ENCODE data around the gene IQGAP2.
"Not testable (repeated sequence)": the region's sequence is repeated elsewhere in the genome, so short reads cannot be mapped to it uniquely, and the experiment has no call there.

IQGAP2 gene

DNA sequence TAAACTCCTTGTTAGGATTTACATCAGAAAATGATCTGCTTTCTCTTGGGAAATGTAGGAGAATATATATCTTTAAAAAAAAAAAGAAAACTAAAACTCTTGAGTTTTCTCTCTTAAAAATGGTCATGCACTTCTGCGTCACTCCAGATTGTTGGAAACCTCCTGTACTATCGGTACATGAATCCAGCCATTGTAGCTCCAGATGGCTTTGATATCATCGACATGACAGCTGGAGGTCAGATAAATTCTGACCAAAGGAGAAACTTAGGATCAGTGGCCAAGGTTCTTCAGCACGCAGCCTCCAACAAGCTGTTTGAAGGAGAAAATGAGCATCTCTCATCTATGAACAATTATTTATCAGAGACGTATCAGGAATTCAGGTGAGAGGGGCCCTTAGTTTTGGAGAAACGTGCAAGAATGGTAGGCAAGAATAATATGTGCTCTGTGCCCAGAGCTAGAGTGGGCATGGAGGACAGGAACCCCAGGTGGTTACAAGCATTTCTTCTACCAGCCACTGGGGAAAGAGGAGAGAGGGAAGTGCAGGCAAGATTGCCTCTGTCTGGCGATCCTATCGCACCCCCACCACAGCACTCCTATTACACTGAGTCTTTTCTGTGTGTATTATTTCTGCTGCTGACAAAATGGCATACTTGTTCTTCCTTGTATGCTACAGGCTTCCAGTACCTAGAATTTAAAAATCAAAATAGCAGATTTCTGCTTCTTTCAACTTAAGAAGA, 271.4 kb downstream of the IQGAP2 start:
- no peak for FAIRE-seq

GRCh38 chr5:76675364-76675763, 272.3 kb downstream of the IQGAP2 start:
- FAIRE-seq = no peak

GRCh38 chr5:76677849-76678472, 274.9 kb downstream of the IQGAP2 start:
- FAIRE-seq = no peak

- FAIRE-seq = no peak
Observed at GRCh38 chr5:76679231-76679630, 276.1 kb downstream of the IQGAP2 start.

GRCh38 chr5:76680826-76681225, 277.7 kb downstream of the IQGAP2 start:
- FAIRE-seq = not testable (repeated sequence)

DNA sequence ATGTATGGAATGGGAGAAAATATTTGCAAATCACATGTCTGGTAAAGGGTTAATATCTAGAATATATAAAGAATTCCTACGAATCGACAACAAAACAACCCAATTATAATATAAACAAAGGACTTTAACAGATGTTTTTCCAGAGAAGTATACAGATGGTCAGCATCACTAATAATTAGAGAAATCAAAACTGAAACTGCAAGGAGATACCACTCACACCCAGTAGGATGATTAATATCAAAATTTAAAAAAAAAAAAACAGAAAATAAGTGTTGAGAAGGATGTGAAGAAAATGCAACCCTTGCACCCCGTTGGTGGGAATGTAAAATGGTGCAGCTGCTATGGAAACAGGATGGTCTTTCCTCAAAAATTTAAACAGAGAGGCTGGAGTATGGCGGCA, 278.2 kb downstream of the IQGAP2 start:
- FAIRE-seq = no peak

GRCh38 chr5:76682387-76682786, 279.3 kb downstream of the IQGAP2 start:
- no peak for FAIRE-seq

- FAIRE-seq = no peak
Observed at GRCh38 chr5:76683816-76684731, 281.0 kb downstream of the IQGAP2 start.

DNA sequence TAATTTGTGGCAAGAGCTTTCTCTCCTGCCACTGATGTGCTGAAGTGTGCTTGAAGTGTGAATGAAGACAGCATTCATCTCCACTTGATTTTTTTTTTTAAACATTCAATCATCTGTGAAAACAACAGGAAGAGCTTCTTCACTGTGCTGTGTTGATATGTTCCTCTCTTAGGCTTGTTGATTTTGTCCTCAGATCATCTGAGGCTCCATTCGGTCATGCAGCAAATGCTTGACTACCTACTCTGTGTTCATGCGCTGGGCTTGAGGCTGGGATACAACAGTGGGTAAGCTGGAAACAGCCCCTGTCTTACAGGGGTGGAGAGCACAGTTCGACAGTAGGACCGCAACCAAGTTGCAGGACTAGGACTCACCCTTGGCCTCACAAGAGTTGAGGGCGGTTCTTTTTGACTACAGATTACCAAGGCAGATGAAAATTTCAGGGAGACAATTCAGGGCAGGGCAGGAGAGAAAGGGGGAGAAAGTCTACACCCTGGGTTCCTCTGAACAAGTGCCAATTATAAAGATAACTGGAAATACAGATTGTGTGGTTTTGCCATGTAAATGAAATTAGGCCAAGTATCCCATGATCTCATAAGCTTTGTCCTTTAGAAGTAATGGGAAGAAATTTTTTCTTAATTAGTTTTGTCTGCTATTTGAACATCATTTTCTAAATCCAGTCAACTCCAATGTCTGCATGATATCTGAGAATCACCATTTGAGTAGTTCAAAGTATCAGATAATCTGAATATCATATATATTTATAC, 281.9 kb downstream of the IQGAP2 start:
- FAIRE-seq = no peak

GRCh38 chr5:76685704-76686103, 282.6 kb downstream of the IQGAP2 start:
- FAIRE-seq = no peak

DNA sequence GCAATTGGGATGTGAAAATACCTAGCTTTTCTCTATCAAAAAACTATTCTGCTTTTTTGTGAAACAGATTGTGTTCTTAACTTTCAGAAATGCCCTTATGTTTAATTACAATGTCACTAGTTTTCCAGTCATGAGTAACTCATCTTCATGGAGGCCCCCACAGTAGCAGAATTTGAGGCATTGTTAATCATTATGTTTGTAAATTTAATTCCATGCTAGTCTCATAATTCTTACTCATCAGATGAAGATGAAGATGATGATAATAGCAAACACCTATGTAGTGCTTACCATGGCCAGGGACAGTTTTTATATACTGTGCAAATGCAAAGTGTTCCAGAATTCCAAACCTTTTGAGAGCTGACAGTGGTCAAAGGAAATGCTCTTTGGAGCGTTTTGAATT, 285.1 kb downstream of the IQGAP2 start:
- FAIRE-seq = no peak

GRCh38 chr5:76688836-76689235, 285.8 kb downstream of the IQGAP2 start:
- no peak for FAIRE-seq

GRCh38 chr5:76689321-76690036, 286.4 kb downstream of the IQGAP2 start:
- no peak for FAIRE-seq

DNA sequence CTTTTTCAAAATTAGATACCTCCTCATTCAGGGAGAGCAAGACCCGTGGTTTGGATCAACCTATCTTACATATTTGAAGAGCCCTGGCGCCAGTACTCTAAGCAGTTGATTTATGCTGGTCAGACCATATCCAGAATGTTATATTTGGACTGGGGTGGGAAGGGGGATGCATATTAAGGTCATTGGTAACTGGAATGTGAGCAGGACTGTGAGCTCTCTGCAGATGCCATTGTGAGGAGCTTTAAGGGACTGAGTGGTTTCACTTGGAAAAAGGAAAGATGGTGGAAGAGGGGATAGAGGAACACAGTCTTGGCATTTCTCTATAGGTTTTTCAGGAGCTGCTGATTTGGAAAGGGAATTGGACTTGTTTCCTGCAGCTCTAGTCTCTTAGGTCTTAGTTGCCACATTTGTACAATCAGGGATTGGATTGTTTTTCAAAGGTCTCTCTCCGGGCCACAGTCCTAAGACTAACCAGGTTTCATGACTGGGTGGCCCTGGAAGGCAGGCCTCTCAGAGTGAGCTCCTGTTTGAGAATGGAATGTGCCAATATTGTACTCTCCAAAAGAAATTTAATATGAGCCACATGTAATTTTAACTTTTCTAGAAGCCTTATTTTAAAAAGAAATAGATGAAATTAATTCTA, 287.1 kb downstream of the IQGAP2 start:
- FAIRE-seq = no peak

DNA sequence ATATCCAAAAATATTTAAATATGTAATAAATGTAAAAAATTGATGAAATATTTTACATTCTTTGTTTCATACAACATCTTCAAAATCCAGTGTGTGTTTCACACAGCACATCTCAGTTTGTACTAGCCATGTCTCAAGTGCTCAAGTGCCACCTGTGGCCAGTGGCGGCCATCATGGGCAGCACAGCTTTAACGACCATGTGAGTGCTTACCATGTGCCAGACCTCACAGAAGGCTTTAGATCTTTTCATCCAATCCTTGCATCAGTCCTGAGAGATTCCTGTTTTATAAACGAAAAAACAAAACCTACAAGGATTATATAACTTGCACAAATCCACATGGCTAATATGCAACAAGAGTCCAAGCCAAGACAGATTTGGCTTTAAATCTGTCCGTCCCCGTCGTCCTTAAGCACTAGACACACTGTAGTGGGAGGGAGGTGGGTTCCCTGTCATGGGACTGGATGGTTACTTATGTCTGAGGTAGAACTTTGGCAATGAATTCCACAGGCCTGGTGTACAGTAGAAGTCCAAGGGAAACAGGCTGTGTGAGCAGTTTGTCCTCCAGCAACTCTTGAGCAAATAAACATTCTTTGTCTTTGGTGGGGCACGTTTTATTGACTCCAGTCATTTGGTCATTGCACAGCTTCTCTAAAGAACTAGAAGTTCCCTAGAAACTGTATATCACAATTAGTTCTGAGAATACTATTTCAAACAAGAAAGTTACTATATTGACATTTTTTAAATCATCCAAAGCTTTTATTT, 287.8 kb downstream of the IQGAP2 start:
- no peak for FAIRE-seq

DNA sequence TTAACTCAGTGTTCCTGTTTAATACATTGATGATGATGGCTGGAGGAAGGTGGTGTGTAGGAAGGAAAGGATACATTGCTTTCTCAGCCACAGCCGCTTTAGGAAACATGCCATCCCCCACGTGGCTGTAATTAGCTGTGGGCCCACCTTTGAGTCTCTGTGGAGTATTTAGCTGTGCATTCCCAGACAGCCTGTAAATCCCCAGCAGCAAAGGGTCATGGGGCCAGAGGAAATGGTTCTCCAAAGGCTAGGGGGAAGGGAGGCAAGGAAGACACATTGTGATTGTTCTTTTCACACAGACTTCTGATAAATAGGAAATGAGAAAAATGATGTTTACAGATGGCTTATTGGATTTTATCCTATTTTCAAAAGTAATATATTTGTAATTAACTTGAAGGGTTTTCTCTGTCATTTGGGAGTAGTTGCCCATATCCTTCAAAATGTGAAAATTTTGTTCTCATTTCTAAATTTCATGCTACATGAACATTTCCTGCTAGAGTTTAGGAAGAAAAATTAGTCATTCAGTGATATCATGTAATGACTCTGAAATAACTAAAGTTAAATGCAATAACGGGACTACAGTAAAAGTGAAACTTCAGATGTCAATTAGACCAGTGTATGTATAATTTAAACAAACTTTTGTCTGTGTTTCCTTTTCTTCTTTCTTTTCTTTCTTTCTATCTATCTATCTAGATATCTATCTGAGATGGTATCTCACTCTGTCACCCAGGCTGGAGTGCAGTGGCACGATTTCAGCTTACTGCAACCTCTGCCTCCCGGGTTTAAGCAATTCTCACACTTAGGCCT, 288.6 kb downstream of the IQGAP2 start:
- no peak for FAIRE-seq

DNA sequence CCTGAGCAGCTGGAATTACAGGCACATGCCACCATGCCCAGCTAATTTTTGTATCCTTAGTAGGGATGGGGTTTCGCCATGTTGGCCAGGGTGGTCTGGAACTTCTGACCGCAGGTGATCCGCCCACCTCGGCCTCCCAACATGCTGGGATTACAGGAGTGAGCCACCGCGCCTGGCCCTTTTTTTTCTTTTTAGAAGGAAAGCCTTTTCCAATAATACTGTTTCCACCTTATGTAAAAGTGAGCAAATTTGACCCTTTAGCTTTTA, 289.1 kb downstream of the IQGAP2 start:
- no peak for FAIRE-seq

DNA sequence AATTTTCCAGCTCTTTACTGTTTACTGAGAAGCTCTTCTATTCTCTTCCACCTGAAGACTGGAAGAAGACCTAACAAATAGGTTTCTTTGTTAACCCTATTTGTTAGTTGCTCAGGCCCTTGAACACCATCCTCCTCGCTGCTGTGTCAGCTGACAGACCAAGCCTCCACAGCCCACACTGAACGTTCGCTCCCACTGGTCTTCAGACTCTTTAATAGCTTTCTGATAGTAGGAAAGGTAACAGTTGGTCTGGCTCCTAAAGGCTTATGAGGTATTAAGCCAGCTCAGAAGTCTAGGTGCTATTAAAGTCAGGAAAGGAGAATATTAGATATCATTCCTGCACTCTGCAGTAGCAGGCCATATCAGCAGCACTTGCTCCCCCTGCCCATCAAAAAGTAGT, 289.6 kb downstream of the IQGAP2 start:
- no peak for FAIRE-seq

DNA sequence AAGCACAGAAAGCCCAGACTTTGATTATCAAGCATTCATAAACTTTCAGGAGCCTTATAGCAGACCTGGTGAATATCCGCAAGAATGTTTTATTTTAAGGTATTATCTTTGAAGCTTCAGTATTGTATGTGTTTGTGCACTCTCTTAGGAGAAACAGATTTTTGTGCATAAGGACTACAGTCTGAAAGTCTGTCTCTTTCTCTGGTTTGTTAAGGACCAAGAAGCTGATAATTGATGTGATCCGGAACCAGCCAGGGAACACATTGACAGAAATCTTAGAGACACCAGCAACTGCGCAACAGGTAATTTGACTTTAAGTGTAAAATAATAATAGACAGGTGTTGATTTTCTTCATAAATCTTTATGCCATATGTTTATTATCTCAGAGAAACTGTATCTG, 290.1 kb downstream of the IQGAP2 start:
- no peak for FAIRE-seq

GRCh38 chr5:76694317-76694716, 291.2 kb downstream of the IQGAP2 start:
- FAIRE-seq = no peak

Data from islet of Langerhans (tissue), 1 donor.